RPMI8226 (cell line): Measurements from ENCODE around the gene DCDC2C.

Experiments
- DNase-seq: peaks from one replicate; pipeline ENCODE4 v3.0.0-alpha.2; 2015

DCDC2C gene

DNA sequence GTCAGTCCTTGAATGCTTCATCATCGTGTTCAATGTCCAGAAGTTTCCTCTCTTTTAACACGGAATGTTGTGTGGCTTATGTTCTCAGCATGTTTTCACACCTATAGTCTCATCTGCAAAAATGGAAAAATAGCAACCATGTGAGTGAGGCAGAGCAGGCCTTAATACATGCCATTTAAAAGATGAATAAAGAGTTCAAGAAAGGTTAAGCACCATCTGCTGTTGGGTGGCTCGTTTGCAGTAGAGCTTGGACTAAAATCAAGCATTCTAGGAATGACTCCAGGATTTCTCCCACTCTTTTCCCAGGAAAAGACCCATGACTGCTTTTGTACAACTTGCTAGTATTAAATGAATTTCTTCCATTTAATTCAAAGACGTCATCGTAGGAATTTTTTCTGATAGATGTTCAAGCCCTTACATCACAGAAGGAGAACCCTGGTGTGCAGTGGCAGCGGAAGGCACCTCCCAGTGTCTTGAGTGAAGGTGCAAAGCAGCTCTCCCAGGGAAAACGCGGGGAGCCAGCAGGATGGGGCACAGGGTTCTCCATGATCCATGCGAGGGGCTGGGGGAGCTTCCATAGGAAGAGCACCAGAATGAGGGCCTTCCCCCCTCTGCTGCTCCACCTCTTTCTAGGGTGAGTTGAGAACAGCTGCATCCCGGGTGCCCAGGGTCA lies 9.6 kb downstream of the DCDC2C start:
- no peak for DNase-seq

DNA sequence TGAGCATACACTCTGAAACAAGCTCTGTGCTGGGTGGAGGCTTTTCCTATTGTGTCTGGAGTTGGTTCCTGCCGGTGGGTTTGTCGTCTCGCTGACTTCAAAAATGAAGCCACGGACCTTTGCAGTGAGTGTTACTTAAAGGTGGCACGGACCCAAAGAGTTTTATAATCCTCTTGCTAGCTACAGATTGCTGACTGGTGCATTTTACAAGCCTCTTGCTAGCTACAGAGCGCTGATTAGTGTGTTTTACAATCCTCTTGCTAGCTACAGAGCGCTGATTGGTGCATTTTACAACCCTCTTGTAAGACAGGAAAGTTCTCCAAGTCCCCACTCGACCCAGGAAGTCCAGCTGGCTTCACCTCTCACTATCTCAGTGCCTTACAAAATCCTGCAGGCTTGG lies 15.3 kb downstream of the DCDC2C start:
- DNase-seq, result no peak

DNA sequence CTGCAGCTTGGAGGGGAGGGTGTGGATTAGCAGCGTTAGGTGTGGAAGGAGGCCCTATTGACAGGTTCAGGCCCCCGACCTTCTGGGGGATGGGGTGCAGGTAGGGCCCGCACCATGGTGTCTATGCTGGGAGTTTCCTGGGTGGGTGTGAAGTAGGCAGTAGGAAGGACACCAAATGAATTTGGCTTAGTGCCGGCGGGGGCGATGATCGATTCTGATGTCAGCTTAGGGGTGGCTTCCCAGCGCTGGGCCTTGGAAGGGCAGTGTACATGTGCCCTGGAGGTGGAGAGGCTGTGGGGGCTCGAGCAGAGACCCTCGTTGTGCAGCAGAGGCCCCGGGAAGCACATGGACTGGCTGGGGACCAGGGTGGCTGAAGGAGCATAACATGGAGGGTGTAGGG lies 21.6 kb downstream of the DCDC2C start:
- no peak for DNase-seq

DNA sequence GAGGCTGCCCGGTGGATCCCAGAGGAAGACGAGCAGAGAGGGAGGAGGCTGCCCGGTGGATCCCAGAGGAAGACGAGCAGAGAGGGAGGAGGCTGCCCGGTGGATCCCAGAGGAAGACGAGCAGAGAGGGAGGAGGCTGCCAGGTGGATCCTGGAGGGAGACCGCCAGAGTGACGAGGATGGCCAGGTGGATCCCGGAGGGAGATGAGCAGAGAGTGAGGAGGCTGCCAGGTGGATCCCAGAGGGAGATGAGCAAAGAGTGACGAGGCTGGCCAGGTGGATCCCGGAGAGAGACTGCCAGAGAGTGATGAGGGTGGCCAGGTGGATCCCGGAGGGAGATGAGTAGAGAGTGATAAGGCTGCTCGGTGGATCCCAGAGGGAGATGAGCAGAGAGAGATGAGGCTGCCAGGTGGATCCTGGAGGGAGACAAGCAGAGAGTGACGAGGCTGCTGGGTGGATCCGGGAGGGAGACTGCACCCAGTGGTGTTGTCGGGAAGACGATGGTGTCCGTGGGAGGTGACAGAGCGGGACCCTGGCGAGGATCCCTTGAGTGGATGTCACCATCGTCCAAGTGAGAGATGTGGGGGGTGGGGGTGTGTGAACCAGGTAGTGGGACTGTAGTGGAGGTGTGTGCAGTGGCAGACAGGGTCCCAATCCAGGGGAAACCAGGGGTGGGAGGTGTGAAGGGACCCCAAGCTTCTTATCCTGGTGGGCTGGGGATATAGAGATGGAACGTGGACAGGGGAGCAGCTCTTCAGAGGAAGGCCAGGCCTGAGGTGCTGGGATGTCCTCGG lies 22.3 kb downstream of the DCDC2C start:
- DNase-seq, result no peak

DNA sequence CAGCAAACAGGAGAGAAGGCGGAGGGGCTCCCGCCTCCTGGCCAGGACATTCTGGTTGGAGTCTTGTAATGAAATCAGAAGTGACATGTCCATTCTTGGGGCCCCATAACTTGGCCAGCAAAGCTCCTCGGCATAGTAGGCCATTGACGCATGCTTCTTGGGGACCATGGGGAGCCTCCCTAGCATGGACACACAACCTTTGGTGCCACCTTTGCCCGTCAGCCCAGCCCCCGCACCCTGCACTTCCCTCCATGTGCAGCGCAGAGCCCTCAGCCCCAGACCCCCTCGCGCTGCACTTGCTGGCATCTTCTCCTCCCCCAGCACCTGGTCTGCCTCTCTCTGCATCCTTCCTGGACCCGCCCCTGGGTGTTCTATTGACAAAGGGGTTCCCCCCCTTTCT lies 23.1 kb downstream of the DCDC2C start:
- DNase-seq, result no peak

DNA sequence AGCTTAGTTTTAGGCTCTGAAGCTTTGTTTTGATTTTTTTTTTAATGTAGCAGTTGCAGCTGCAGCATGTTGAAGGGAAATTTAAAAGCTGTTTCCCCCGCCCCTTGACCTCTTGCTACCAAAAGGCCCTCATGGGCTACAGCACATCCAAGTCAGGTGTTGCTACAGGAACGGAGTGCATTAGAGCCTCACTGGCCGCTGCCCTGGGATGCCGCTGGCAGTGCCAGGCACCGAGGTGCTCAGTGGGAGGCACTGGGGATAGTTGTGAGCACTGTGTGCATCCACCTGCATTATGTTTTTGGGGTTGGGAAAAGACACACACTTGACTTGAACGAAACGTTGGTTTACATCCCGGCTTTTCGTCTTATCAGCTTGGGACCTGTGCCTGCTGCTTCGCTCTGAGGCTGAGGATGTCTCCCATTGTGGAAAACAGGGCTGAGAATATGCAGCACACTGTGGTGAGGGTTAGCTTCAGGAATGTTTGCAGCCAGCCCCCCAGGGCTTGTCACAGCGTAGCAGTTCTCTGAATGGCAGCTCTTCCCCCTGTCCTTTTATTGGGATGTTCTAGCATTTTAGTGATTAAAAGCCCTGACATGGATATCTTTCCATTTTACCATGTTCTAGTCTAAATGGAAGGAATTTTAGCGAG lies 24.1 kb downstream of the DCDC2C start:
- DNase-seq, result no peak

DNA sequence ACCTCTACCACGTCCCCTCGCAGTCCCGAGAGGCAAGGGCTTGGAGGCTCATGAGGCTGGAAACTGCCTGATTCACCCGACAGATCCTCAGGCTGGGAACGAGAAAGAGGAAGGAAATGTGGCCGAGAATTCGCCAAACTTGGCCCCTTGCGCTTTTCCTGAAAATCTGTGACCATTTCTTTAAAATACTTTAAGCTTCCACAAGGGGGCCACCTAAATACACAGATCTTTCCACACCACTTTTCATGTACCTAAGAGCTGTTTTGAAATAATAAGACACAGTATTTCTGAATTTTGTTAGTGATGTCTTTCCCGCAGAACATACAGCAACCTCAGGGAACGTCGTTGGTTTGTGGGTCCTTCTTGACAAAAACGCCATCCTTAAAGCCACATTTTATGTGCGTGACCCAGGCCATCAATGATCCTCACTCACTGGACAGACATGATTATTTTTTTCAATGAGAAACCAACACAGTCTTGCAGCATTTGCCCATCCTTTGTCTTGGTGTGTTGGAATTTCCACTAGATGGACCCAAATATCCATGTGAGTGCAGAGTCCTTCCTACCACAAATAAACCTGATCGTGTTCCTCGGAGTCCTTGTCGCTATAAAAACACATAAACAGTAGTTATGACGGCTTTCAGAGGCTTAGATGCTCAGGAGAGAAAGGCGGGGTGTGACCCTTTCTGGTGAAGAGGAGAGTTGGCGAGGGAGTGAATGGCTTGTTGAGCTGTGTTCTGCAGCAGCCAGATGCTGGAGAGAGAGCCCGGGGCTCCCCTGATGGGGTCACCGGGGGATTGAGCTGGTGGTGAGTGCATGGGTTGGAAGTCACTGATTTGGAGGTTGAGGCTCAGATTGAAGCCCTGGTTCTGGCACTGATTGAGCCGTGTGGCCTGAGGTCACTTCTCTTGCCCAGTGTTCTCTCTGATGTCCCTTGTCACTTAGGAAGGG lies 25.0 kb downstream of the DCDC2C start:
- peak; percentile 40 for DNase-seq

DNA sequence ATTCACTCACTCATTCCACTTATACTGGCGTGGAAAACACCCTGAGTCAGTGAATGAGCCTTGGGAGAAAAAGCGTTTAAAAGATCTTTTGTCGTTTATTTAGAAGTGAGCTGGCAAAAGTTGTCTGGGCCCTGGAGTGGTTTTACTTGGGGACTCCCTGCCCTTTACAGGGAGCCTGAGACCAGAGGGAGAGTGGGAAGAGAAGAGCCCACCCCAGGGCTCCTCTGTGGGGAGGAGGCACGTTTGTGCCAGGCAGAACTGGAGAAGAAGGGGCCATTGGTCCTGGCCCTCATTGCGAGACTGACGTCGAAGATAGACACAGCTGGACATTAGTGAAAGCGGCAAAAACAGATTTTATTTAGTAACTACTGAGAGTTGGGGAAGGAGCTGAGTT lies 25.7 kb downstream of the DCDC2C start:
- DNase-seq, result no peak

DNA sequence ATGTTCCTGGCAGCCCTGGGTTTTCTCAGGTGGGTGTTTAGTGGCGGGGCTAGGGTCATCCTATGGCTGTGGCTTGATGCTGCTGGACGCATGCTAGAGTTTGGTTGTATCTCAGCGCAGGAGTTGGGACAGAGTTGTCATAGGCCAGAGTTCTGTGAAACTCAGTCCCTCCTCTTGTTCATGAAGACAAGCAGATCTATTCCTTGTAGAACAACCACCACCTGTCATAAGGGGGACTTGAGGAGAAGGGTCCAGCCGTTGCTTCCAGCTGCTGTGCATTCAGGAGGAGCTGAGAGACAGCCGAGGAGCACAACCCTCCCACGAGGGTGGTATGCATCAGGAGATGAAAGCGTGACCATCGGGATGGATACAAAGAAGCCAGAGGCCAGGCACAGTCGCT lies 26.4 kb downstream of the DCDC2C start:
- no peak for DNase-seq

DNA sequence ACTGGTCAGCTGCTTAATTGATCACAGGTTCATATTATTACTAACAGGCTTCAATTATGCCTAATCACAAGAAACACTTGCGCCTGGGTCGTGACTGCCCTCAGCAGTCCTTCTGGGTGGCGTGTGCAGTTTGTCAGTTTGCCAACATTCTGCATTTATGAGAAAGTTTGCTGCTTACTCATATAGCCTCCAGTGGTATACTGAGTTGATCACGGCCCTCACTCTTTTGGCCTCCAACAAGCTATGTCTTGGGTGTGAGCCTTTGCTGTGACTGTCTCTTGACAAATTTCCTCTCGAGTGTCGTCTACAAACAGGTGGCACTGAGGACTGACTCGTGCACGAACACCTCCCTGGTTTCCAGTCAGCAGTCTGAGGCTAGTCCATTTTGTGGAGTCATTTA lies 27.3 kb downstream of the DCDC2C start:
- DNase-seq, result no peak

DNA sequence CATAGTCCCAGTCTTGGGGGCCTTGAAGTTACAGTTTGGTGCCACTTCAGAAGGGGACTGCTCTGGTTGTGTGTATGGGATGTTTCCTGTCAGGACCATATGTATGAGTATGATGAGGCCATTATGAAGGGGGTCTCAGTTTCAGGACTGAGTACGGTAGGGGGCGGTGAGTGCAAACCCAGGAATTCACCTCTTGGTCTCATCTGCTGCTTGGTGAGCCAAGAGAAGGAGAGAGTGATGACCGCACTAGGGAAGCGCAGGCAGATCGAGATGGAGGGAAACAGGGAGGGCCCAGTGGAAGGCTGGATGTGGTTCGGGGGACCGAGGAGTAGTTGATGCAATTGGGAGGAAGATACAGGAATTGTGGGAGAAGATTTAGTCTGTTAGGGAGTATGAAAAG lies 28.5 kb downstream of the DCDC2C start:
- no peak for DNase-seq

DNA sequence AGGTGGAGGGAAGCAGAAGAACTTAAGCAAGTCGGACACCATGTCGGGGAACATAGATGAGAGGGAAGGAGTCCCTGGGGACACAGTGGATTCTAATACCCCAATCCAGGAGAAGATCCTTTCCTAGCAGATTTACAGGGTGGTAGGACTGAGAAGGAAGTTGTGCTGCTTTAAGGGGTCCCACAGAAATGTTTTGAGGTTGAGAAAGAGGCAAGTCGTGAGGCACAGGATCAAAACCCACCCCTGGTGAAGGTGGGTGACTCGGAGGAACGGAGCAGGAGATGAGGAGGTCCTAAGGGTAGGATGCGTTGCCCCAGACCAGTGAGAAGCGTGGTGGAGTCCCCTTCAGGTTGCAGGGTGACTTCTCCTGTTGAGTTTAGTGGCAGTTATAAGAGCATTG lies 32.7 kb downstream of the DCDC2C start:
- no peak for DNase-seq

DNA sequence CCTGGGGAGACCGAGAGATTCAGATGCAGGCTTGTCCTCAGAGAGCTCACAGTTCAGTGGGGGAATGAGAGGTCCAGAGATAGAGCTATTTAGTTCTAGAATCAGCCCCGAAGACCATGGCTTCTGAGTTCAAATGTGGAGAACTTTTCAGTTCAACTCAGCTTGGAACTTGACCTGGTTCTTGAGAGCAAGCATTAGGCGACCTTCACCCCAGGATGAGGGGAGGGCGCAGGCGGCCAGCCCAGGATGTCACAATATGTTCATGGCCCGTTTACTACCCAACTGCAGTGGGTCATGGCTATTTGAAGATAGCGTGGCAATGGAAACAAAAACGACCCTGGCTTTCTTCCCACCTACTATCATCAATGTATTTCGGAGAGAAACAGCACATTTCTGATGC lies 33.8 kb downstream of the DCDC2C start:
- no peak for DNase-seq

DNA sequence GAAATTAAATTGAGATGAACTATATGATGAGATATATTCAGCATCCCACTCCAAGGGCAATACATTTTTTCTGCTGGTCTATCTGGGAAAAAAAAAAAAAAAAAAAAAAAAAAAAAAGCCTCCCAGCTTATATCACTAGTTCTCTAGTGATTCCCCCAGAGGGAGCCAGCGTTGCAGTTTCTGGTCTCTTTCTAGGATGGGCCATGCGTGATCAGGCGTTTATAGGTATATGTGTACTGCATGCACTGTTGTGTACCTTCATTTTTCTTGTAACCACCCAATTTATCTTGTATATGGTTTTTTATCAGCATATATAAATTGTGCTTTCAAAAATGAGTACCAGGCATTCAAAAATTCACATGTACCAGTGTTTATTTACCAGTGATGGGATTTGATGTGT lies 35.1 kb downstream of the DCDC2C start:
- peak; percentile 63 for DNase-seq

DNA sequence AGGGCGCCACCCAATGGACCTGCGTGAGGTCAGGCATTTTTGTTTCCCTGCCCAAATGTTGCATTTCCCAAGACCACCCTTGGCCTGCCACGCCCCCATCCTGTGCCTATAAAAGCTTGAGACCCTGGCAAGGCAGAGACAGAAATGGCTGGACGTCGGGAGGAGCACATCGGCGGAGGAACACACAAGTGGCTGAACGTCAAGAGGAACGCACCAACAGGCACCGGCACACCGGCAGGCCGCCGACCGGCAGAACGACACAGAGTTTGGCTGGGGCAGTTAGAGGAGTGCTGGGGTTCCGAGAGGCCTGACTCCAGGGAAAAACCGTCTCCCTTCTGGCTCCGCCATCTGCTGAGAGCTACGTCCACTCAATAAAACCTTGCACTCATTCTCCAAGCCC lies 35.9 kb downstream of the DCDC2C start:
- DNase-seq, result no peak

DNA sequence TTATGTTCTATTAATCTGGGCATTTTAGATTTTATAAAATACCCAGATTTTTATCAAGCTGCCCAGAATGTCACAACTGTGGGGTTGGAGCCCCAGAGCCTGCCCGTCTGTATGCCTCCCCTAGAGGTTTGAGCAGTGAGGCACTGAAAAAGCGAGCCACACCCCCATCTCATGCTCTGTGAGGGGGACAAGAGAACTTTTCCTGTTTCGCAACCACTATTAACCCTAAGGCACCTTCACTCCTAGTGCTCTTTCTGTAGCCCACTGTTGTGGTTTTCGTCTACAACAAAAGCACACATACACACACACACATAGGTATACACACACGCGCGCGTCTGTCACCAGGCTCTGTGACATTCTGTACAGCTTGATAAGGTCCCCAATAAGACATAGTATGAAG lies 38.0 kb downstream of the DCDC2C start:
- DNase-seq, result no peak

DNA sequence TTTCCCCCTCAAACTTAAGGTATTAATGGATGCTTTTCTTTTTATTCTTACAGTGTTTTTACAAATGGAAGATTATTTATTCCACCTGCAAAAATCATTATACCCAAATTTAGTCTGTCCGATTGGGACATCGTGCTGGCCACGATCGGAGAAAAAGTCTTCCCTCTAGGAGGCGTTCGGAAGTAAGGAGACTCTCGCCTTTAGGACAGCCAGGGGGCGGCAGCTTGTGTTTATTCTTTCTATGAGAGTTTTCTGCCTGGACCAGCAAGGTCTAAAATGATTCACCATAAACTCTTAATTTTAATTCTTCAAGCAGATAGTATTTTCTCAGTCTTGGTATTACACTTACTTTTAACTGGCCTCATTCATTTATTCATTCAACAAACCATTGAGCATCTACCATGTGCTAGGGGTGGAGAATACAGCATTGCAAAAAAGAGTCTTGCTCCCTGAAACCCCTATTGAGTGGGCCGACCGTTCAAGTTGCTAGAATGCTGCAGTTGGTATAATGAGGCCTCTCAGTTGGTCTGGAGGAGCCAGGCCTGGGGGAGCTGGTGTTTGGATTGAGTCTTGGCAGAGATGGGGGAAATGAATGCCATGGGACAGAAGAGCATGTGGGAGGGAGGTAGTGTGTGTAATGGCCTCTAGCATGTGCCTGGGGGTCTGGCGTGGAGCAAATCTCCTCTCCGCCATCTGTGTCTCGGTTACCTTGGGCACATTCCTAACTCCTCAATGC lies 38.7 kb downstream of the DCDC2C start:
- no peak for DNase-seq

DNA sequence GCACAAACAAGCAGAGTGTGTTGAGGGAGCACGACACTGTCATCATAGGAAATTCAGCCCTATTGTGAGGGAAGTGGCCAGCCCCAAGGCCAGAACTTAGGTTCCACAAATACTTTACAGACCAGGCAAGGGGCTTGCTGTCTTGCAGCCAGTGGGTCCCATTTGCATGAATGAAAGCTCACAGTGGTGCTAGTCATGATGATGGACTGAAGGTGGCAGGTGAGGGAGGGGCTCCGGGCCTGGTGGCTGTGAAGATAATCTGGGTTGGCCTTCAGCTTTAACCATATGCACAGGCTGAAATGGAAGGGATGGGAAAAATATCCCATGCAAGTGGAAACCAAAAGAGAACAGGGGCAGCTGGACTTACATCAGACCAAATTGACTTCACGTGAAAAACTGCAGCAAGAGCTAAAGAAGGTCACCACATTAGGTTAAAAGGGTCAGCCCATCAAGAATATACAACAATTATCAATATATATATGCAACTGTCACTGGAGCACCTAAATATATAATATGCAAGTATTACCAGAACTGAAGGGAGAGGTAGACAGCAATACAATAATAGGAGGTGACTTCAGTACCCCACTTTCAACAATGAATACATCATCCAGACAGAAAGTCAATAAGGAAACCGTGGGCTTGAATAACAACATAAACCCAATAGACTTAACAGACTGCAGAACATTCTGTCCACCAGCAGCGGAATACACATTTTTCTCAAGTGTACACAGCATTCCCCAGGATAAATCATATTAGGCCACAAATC lies 39.6 kb downstream of the DCDC2C start:
- DNase-seq, result no peak

DNA sequence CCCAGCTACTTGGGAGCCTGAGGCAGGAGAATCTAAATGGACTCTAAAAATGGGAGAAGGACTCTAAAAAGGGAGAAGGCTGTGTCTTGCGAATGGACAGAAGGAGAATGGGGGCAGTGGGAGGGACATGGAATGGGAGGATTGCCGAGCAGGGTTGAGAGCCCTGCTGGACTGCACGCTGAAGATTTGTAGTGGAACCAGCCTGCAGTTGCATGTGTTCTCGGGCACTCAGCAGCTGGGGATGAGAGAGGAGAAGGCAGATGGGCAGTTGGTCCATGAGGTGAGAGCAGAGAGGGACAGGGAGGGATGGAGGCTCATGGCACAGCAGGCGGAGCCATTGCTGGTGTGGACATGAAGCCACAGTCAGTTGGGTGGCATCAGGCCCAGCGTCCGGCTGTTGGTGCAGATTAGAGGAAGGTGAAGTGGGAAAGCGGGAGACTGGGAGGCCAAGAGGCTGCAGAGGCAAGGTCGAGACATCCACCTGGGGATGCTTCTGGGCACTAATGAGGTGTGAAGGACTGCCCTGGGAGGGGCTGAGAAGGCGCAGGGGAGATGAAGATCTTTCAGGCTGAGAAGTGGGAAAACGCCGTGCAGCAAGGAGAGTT lies 40.7 kb downstream of the DCDC2C start:
- DNase-seq, result no peak

DNA sequence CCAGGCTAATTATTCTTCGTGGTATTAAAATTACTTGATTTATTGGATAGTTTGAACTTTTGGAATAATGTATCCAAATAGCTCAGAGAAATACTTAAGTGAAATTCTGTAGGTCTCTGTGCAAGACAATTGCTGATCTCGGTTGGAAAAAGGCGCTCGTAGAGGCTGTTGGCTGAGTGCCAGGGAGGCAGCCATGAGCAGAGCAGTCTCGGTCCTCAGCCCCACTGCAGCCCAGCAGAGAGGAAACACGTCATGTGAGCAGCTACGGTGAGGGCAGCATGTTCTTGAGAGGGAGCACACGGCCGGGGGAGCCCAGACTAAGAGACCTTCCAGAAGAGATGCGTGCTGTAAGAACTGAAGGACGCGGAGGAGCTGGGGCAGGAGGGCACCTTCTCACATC lies 42.5 kb downstream of the DCDC2C start:
- peak; percentile 28 for DNase-seq

DNA sequence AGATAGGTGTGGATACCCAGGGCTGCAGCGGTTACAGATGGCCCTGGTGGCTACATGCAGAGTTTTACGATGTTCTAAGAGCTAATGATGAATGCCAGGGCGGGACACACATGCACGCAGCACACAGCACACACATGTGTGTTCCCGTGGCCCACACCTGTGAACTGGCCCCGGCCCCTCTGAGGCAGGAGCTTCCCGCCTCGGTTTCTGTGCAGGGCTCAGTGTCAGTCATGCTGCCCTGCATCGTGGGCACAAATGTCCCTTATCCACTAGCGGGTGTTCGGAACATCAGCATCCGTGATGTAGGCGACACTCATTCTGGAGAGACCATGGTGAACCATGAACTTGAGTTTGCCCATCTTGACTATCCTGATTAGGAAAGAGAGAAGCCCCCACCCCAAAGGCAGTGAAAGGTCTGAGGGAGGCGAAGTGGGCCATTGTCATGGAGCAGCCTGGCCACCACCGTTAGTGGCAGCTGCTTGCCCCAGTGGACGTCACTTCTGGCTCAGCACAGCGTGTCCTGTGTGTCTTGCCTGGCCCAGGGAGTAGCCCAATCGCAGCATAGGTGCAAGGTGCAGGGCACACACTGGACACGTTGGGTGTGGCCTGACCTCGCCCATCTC lies 43.8 kb downstream of the DCDC2C start:
- DNase-seq, result no peak
